ENCODE measurements around the gene NUDC.

DNA sequence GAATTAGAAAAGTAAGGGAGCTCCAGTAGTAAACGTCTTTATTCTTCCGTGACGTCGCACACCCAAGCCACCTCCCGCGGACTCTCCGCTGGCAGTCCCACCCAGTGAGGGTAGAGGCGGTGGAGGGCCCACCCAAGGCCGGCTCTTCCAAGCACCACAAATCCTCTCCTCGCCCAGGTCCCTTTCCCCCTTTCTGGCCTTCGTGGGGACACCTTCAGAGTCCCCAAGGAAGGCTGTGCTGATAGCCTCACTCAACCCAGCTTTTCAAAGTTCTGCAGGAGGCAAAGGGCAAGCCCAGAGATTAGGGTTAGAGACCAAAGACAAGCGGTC lies 31.1 kb upstream of the NUDC start:
- no peak for TF ChIP-seq POLR2A (IDR thresholded peaks at IDR 0.05)
- TF ChIP-seq, protein P1, sequence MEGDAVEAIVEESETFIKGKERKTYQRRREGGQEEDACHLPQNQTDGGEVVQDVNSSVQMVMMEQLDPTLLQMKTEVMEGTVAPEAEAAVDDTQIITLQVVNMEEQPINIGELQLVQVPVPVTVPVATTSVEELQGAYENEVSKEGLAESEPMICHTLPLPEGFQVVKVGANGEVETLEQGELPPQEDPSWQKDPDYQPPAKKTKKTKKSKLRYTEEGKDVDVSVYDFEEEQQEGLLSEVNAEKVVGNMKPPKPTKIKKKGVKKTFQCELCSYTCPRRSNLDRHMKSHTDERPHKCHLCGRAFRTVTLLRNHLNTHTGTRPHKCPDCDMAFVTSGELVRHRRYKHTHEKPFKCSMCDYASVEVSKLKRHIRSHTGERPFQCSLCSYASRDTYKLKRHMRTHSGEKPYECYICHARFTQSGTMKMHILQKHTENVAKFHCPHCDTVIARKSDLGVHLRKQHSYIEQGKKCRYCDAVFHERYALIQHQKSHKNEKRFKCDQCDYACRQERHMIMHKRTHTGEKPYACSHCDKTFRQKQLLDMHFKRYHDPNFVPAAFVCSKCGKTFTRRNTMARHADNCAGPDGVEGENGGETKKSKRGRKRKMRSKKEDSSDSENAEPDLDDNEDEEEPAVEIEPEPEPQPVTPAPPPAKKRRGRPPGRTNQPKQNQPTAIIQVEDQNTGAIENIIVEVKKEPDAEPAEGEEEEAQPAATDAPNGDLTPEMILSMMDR (IDR thresholded peaks at IDR 0.05) = no peak

All from uterus (tissue), 2 donors.